Skeletal muscle satellite cell (primary cell): ENCODE measurements around the gene GPRC5C.

Experiments
- H3K27me3 ChIP-seq: 2 replicates; pipeline ENCODE4 v1.7.0; 2013; ENCODE audit warnings: low read length; ENCODE audit not compliant: control insufficient read depth, insufficient read depth
- H3K36me3 ChIP-seq: 2 replicates; pipeline ENCODE4 v1.7.0; 2013; ENCODE audit warnings: mild to moderate bottlenecking, control low read depth, low read length; ENCODE audit not compliant: insufficient read depth
- H3K4me1 ChIP-seq: 2 replicates; pipeline ENCODE4 v1.7.0; 2013; ENCODE audit warnings: low read length; ENCODE audit not compliant: control insufficient read depth, insufficient read depth
- H3K4me2 ChIP-seq: 2 replicates; pipeline ENCODE4 v1.7.0; 2013; ENCODE audit warnings: mild to moderate bottlenecking, low read length
- H3K4me3 ChIP-seq: 2 replicates; pipeline ENCODE4 v1.7.0; 2013; ENCODE audit warnings: low read length
- H3K9ac ChIP-seq: 2 replicates; pipeline ENCODE4 v1.7.0; 2013; ENCODE audit warnings: mild to moderate bottlenecking, low read depth, low read length, moderate library complexity
- H3K9me3 ChIP-seq: replicated peaks from 2 replicates; pipeline ENCODE4 v1.7.0; 2013; ENCODE audit warnings: mild to moderate bottlenecking, control low read depth, low read length

Gene GPRC5C

GRCh38 chr17:74439691-74440567 is 8.0 kb downstream of the GPRC5C start:
- Histone ChIP-seq H3K36me3 (no peaks in the 10 kb centered on the region), H3K9ac (no peak overlapping the region), H3K27me3 (no peaks in the 10 kb centered on the region), H3K9me3 (peaks cover 9% of the 10 kb centered on the region), H3K4me3 (no peak overlapping the region), H3K4me1 (no peaks in the 10 kb centered on the region), H3K4me2 (no peak overlapping the region)

GRCh38 chr17:74441537-74441936 is 9.6 kb downstream of the GPRC5C start:
- H3K4me2 ChIP-seq, result no peak overlapping the region
- H3K4me3 ChIP-seq, result no peak overlapping the region
- H3K27me3 ChIP-seq, result no peaks in the 10 kb centered on the region
- H3K36me3 ChIP-seq, result no peaks in the 10 kb centered on the region
- H3K9me3 ChIP-seq, result peaks cover 7% of the 10 kb centered on the region
- H3K4me1 ChIP-seq, result no peaks in the 10 kb centered on the region
- no peak overlapping the region for H3K9ac ChIP-seq

- Histone ChIP-seq H3K27me3 (no peaks in the 10 kb centered on the region), H3K4me3 (no peak overlapping the region), H3K4me1 (no peaks in the 10 kb centered on the region), H3K9ac (no peak overlapping the region), H3K9me3 (peaks cover 5% of the 10 kb centered on the region), H3K36me3 (no peaks in the 10 kb centered on the region), H3K4me2 (no peak overlapping the region)
These were observed 10.4 kb downstream of the GPRC5C start for GRCh38 chr17:74442291-74442669.

GRCh38 chr17:74442670-74443515 is 11.0 kb downstream of the GPRC5C start:
- H3K4me1 ChIP-seq, result no peaks in the 10 kb centered on the region
- H3K36me3 ChIP-seq, result no peaks in the 10 kb centered on the region
- H3K4me2 ChIP-seq, result no peak overlapping the region
- no peak overlapping the region for H3K9ac ChIP-seq
- H3K4me3 ChIP-seq, result no peak overlapping the region
- no peaks in the 10 kb centered on the region for H3K9me3 ChIP-seq
- no peaks in the 10 kb centered on the region for H3K27me3 ChIP-seq

GRCh38 chr17:74443516-74444296 is 11.8 kb downstream of the GPRC5C start:
- no peak overlapping the region for H3K4me3 ChIP-seq
- no peak overlapping the region for H3K9ac ChIP-seq
- H3K4me2 ChIP-seq, result no peak overlapping the region
- H3K9me3 ChIP-seq, result no peaks in the 10 kb centered on the region
- no peaks in the 10 kb centered on the region for H3K27me3 ChIP-seq
- H3K4me1 ChIP-seq, result no peaks in the 10 kb centered on the region
- no peaks in the 10 kb centered on the region for H3K36me3 ChIP-seq

GRCh38 chr17:74444406-74444805 is 12.5 kb downstream of the GPRC5C start:
- no peaks in the 10 kb centered on the region for H3K36me3 ChIP-seq
- no peaks in the 10 kb centered on the region for H3K4me1 ChIP-seq

GRCh38 chr17:74445158-74445557 is 13.3 kb downstream of the GPRC5C start:
- H3K4me1 ChIP-seq, result no peaks in the 10 kb centered on the region
- no peak overlapping the region for H3K4me3 ChIP-seq
- no peaks in the 10 kb centered on the region for H3K9me3 ChIP-seq
- H3K4me2 ChIP-seq, result no peak overlapping the region
- no peak overlapping the region for H3K9ac ChIP-seq
- no peaks in the 10 kb centered on the region for H3K36me3 ChIP-seq
- no peaks in the 10 kb centered on the region for H3K27me3 ChIP-seq

More at GRCh38 chr17:74444406-74444805, 12.5 kb downstream of the GPRC5C start:
- no peak overlapping the region for H3K9ac ChIP-seq
- H3K27me3 ChIP-seq, result no peaks in the 10 kb centered on the region
- H3K9me3 ChIP-seq, result no peaks in the 10 kb centered on the region
- no peak overlapping the region for H3K4me3 ChIP-seq
- no peak overlapping the region for H3K4me2 ChIP-seq

GRCh38 chr17:74446551-74447500 is 14.9 kb downstream of the GPRC5C start:
- Histone ChIP-seq H3K9me3 (no peaks in the 10 kb centered on the region), H3K27me3 (no peaks in the 10 kb centered on the region), H3K4me3 (no peak overlapping the region), H3K4me2 (no peak overlapping the region), H3K9ac (no peak overlapping the region), H3K4me1 (no peaks in the 10 kb centered on the region), H3K36me3 (no peaks in the 10 kb centered on the region)

- Histone ChIP-seq H3K4me3 (no peak overlapping the region), H3K36me3 (no peaks in the 10 kb centered on the region), H3K9me3 (no peaks in the 10 kb centered on the region), H3K4me2 (no peak overlapping the region), H3K27me3 (peaks cover 8% of the 10 kb centered on the region), H3K4me1 (no peaks in the 10 kb centered on the region), H3K9ac (no peak overlapping the region)
These were observed 15.8 kb downstream of the GPRC5C start for GRCh38 chr17:74447628-74448159.

GRCh38 chr17:74448756-74449155 is 16.9 kb downstream of the GPRC5C start:
- Histone ChIP-seq H3K27me3 (peaks cover 8% of the 10 kb centered on the region), H3K4me3 (no peak overlapping the region), H3K4me2 (no peak overlapping the region), H3K4me1 (no peaks in the 10 kb centered on the region), H3K36me3 (no peaks in the 10 kb centered on the region), H3K9ac (no peak overlapping the region), H3K9me3 (no peaks in the 10 kb centered on the region)
